Vagina (tissue), 2 donors: ENCODE measurements around the gene ZC3HAV1.

Experiments
- CTCF ChIP-seq, 3 experiments: fragments of 450-650 bp in 2 of 3; fragments of 200-600 bp in 1 of 3; sonication (generic) in 1 of 3; IDR thresholded peaks; one replicate each; pipeline ENCODE4 v1.5.1; 2017 to 2019; ENCODE audit warnings: antibody characterized with exemption in 3 of 3, mild to moderate bottlenecking in 2 of 3, moderate library complexity in 2 of 3
- POLR2A ChIP-seq, 2 donors: fragments of 450-650 bp; IDR thresholded peaks; one replicate each; pipeline ENCODE4 v1.6.1; 2017; ENCODE audit warnings: antibody characterized with exemption in 2 of 2, mild to moderate bottlenecking in 2 of 2, moderate library complexity in 2 of 2
- POLR2AphosphoS5 ChIP-seq, 2 donors: sonication (generic); formaldehyde crosslinking; IDR thresholded peaks; one replicate each; pipeline ENCODE4 v1.9.0; 2017; ENCODE audit warnings: antibody characterized with exemption in 2 of 2, mild to moderate bottlenecking in 2 of 2, low read depth in 1 of 2; ENCODE audit not compliant: insufficient read depth in 1 of 2

- no peak for TF ChIP-seq POLR2A (IDR thresholded peaks at IDR 0.05)
- TF ChIP-seq POLR2AphosphoS5 (IDR thresholded peaks at IDR 0.05; ENCODE audit: insufficient read depth in 1 of 2, low read depth in 1 of 2) = no peak
- TF ChIP-seq CTCF (IDR thresholded peaks at IDR 0.05) = no peak
Measured at GRCh38 chr7:139032473-139032872, 77.0 kb downstream of the ZC3HAV1 start.
